BJ (cell line): Measurements from ENCODE around the gene HPCAL1. TPM values are rescaled to one million over a fixed set of nuclear protein-coding genes. Genes with fewer than 3 reads are reported as not detected.

ENCODE experiments used
- CTCF ChIA-PET: fragments of 350-600 bp; formaldehyde crosslinking; extraction: SDS; loops from one replicate; lab custom pipeline; 2021; ENCODE audit warnings: antibody characterized with exemption, inconsistent platforms; lab: Yijun Ruan, JAX
- POLR2A ChIA-PET: fragments of 300-600 bp; sonication (Branson Sonifier 250); formaldehyde crosslinking; extraction: SDS; loops from one replicate; lab custom pipeline; 2021; ENCODE audit warnings: antibody characterized with exemption; lab: Charles Lee
- DNase-seq: peaks from one replicate; pipeline ENCODE4 v3.0.0-alpha.2; 2011; ENCODE audit warnings: low read depth
- H3K27me3 ChIP-seq: 2 replicates; pipeline ENCODE4 v1.6.0; 2011; ENCODE audit warnings: low read length; ENCODE audit not compliant: control insufficient read depth, insufficient read depth
- H3K36me3 ChIP-seq: 2 replicates; pipeline ENCODE4 v1.5.1; 2011; ENCODE audit warnings: low read length; ENCODE audit not compliant: control insufficient read depth, insufficient read depth
- H3K4me3 ChIP-seq: 2 replicates; pipeline ENCODE4 v1.5.1; 2011; ENCODE audit warnings: low read depth, mild to moderate bottlenecking, control low read depth, low read length
- CTCF ChIP-seq: IDR thresholded peaks from 2 replicates; pipeline ENCODE4 v1.5.1; 2011; ENCODE audit warnings: low read depth, mild to moderate bottlenecking, control low read depth, inconsistent platforms, low read length, moderate library complexity; ENCODE audit not compliant: insufficient read depth
- polyA plus RNA-seq: library from polyadenylated mRNA; depleted of rRNA; stranded (reverse); fragments of >200 nt; gene quantifications from 2 replicates; pipeline ENCODE4 v1.2.3, GENCODE V29; 2011

Gene HPCAL1
- polyA plus RNA-seq, 1 experiment = 17.6 TPM

DNA sequence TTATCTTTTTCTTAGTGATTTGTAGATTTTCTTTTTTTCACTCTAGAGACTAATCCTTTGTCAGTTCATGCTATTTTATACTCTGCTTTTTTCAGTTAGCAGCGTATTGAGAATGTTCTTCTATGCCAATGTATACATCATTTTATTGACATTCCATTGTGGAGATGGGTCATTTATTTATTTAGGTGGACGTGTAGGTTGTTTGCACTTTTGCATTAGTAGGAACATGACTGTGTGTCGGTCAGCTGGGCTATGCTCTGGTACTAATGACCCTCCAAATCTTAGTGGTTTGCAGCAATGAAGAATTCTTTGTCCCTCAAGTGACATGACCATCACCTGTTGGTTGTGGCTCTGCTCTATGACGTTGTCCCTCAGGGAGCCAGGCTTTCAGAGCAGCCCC is 33.6 kb downstream of the HPCAL1 start:
- Histone ChIP-seq H3K27me3 (no peaks in the 10 kb centered on the region), H3K36me3 (no peaks in the 10 kb centered on the region; the same call in 1 of the 2 replicates), H3K4me3 (no peak overlapping the region)
- ChIA-PET POLR2A (no interaction called here), CTCF (no interaction called here)
- TF ChIP-seq CTCF = no peak
- no peak for DNase-seq

- no peak for DNase-seq
- TF ChIP-seq CTCF = no peak
- no peak overlapping the region for H3K4me3 ChIP-seq
- POLR2A ChIA-PET = no interaction called here
- CTCF ChIA-PET = no interaction called here
- no peaks in the 10 kb centered on the region for H3K27me3 ChIP-seq
- no peaks in the 10 kb centered on the region; the same call in 1 of the 2 replicates for H3K36me3 ChIP-seq
Observed at GRCh38 chr2:10337449-10338269, 35.0 kb downstream of the HPCAL1 start.

GRCh38 chr2:10338270-10339188 is 35.8 kb downstream of the HPCAL1 start:
- TF ChIP-seq CTCF = no peak
- DNase-seq = no peak
- ChIA-PET CTCF (interaction anchor here (1.2 kb wide), 1 partner anchor 35 kb away, joined by 3 read pairs; the partner anchor contains the start of gene HPCAL1), POLR2A (interaction anchor here (0.6 kb wide), 1 partner anchor 8 kb away, joined by 4 read pairs; no protein-coding TSS in a partner anchor)
- Histone ChIP-seq H3K4me3 (no peak overlapping the region), H3K36me3 (no peaks in the 10 kb centered on the region; the same call in 1 of the 2 replicates), H3K27me3 (no peaks in the 10 kb centered on the region)

DNA sequence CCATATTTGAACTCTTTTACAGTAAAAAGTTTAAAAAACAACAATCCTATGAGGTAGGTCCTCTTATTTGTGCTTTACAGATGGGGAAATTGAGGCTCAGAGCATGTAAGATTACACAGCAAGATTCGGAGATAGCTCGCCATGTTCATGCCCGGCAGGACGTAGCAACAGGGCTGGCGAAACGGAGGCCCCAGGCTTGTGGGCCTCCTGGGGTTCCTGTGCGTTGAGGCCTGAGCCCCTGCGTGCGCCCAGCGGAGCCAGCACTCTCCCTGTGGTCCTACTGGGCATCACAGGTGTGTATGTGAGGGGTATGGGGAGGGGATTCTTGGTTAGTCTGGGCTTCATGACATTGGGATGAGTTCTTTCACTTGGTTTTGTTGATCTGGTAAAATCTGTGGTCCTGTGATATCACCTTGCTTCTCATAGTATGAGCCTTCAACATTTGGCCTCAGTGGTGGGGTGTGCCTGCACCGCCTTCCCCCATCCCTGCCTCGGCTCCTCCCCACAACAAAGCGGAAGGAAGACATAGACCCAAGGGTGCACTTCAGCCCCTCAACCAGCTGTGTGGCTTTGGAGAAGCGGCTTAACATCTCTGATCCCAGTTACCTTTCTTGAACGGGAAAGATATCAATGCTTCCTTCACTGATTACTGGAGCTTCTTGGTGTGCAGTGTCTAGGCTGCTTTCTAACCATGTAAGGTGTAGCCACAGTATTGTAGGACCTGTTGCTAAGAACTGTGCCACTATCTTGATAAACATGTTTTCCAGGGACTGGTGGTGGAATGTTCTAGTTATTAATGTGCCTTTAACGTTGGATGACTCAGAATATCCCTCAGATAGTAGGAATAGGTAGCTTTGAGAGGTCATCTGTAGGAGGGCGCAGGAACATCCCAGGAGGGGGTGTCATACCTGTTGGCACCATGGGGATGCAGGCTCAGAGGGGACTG is 37.2 kb downstream of the HPCAL1 start:
- H3K4me3 ChIP-seq = no peak overlapping the region
- DNase-seq = no peak

More for the DNA sequence above, 37.2 kb downstream of the HPCAL1 start:
- ChIA-PET POLR2A (no interaction called here), CTCF (interaction anchor here (1.2 kb wide), 1 partner anchor 37 kb away, joined by 3 read pairs; the partner anchor contains the start of gene HPCAL1)
- no peak for TF ChIP-seq CTCF
- no peaks in the 10 kb centered on the region for H3K27me3 ChIP-seq
- no peaks in the 10 kb centered on the region for H3K36me3 ChIP-seq
